OCI-LY1 (cell line): ENCODE data around the gene STS.

Experiments
- CTCF ChIP-seq: fragments of 200-600 bp; sonication (generic), shearing (Covaris generic); IDR thresholded peaks from 2 replicates; pipeline ENCODE4 v1.5.1; 2017; ENCODE audit warnings: mild to moderate bottlenecking, antibody characterized with exemption, low read length, moderate library complexity, mixed read lengths
- EZH2 ChIP-seq: fragments of 200-600 bp; sonication (generic), shearing (Covaris generic); IDR thresholded peaks from 2 replicates; pipeline ENCODE4 v1.8.0; 2017; ENCODE audit warnings: borderline replicate concordance, mixed run types, mild to moderate bottlenecking, antibody characterized with exemption, low read length, moderate library complexity, mixed read lengths

GRCh38 chrX:7147413-7147977 is at the start of gene STS:
- TF ChIP-seq CTCF (no peak), EZH2 (no peak)
